ENCODE data around the gene CHTF18. TPM values are rescaled to one million over a fixed set of nuclear protein-coding genes. Genes with fewer than 3 reads are reported as not detected.

Gene CHTF18
- total and polyA plus RNA-seq, 2 of the 4 experiments (the other 2 are of a cell fraction), result 3.2 to 21.4 TPM

DNA sequence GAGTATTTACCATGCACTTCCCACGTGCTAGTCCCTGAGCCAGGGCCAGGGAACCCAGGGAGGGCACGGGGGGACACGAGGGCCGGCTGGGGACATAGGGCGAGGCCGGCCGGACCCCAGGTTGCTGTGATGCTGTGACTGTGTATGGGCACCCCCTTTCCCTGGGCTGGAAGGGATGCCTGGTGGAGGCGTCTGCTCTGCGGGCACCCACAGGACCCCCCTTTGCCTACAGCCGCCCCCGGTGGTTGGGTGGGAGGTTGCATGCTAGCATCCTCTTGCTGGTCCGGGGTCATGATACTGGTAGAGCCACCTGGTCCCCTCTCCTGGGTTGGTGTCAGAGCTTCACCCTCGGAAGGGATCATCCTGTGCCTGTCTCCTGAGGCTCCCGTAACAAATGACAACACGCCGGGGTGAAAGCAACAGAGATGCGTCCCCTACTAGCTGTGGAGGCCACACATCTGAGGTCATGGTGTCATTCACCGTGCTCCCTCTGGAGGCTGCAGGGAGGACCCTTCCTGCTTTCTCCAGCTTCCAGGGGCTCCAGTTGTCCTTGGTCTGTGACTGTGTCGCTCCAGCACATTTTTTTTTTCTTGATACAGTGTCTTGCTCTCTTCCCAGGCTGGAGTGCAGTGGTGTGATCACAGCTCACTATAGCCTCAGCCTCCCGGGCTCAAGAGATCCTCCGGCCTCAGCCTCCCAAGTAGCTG lies 44.5 kb upstream of the CHTF18 start (continued):
- TF ChIP-seq, protein P1, sequence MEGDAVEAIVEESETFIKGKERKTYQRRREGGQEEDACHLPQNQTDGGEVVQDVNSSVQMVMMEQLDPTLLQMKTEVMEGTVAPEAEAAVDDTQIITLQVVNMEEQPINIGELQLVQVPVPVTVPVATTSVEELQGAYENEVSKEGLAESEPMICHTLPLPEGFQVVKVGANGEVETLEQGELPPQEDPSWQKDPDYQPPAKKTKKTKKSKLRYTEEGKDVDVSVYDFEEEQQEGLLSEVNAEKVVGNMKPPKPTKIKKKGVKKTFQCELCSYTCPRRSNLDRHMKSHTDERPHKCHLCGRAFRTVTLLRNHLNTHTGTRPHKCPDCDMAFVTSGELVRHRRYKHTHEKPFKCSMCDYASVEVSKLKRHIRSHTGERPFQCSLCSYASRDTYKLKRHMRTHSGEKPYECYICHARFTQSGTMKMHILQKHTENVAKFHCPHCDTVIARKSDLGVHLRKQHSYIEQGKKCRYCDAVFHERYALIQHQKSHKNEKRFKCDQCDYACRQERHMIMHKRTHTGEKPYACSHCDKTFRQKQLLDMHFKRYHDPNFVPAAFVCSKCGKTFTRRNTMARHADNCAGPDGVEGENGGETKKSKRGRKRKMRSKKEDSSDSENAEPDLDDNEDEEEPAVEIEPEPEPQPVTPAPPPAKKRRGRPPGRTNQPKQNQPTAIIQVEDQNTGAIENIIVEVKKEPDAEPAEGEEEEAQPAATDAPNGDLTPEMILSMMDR (conservative IDR thresholded peaks at IDR 0.05; ENCODE audit: low read depth, low read length), result no peak; the same call in 1 of the 2 replicates

DNA sequence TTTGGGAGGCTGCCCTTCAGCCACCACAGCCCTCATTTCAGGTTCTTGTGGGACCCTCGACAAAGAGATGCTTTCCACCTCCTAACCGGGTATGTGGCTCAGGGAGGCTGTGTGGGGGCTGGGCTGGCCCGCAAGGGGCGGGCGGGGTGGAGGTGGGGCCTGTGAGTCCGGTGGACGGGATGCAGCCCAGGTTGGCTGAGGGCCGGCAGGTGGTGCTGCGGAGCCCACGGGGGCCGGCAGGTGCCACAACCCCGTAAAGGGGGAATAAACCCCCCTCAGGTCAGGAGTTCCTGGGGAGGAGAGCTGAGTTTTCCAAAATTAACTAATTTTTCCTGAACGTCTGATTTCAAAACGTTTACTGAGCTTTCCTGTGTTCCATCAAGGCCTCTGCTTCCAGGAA lies 42.7 kb upstream of the CHTF18 start:
- Histone ChIP-seq H3K36me3 (ENCODE audit: control insufficient read depth, insufficient read depth, low read length) (no peaks in the 10 kb centered on the region), H4K91ac (ENCODE audit: insufficient read depth, low read depth, low read length) (no peak overlapping the region), H2AFZ (replicated peaks; ENCODE audit: low read length, poor library complexity) (no peak overlapping the region), H3K18ac (ENCODE audit: low read depth, low read length) (no peak overlapping the region), H3K4ac (ENCODE audit: low read depth, low read length) (no peak overlapping the region), H3K4me3 (ENCODE audit: insufficient read depth, low read depth, low read length) (no peak overlapping the region), H3K56ac (ENCODE audit: extremely low read depth, insufficient read depth, low read length) (no peak overlapping the region), H4K5ac (ENCODE audit: low read depth, low read length) (no peak overlapping the region), H2AK5ac (ENCODE audit: low read depth, low read length) (no peak overlapping the region), H2BK15ac (ENCODE audit: low read depth, low read length) (no peak overlapping the region), H2BK20ac (ENCODE audit: low read depth, low read length) (no peak overlapping the region), H4K20me1 (ENCODE audit: insufficient read depth, low read length) (no peaks in the 10 kb centered on the region), H3K27ac (ENCODE audit: insufficient read depth, low read length) (no peak overlapping the region), H2BK5ac (ENCODE audit: low read depth, low read length, poor library complexity, severe bottlenecking) (no peak overlapping the region), H3K9me1 (ENCODE audit: insufficient read depth, low read length) (no peaks in the 10 kb centered on the region), H4K8ac (ENCODE audit: low read depth in 2 of 2, low read length in 2 of 2) (no peak overlapping the region), H2AK9ac (replicated peaks; ENCODE audit: low read depth, low read length, poor library complexity) (no peak overlapping the region), H3K27me3 (ENCODE audit: control insufficient read depth, insufficient read depth, low read length) (no peaks in the 10 kb centered on the region; the same call in 1 of the 2 replicates), H3K23ac (ENCODE audit: low read depth, low read length) (no peak overlapping the region), H2BK120ac (ENCODE audit: low read depth, low read length) (no peak overlapping the region), H3K9me3 (ENCODE audit: control insufficient read depth, insufficient read depth, low read length) (no peaks in the 10 kb centered on the region), H3K4me1 (ENCODE audit: control insufficient read depth, insufficient read depth, low read length) (no peaks in the 10 kb centered on the region), H3K79me1 (ENCODE audit: low read depth in 1 of 2, low read length in 2 of 2) (no peaks in the 10 kb centered on the region), H3K4me2 (ENCODE audit: low read depth, low read length) (no peak overlapping the region), H3K14ac (replicated peaks; ENCODE audit: low read depth, low read length) (no peak overlapping the region), H3K9ac (ENCODE audit: low read depth, low read length) (no peak overlapping the region)
- DNase-seq, result no peak
- no TSS peak for BruUV-seq (replicated peaks)
- intact Hi-C loops (cut with micrococcal nuclease), result no loop called here
- dilution Hi-C loops (cut with HindIII; ENCODE audit: low sequenced_read_pairs, unreplicated experiment), result no loop called here
- ChIA-PET POLR2A (ENCODE audit: unreplicated experiment) (no interaction called here), CTCF (no interaction called here)
- in situ Hi-C loops (cut with MboI; ENCODE audit: low sequenced_read_pairs), result no loop called here
- WGBS, 2 experiments (ENCODE audit: extremely low coverage in 2 of 2, insufficient read length in 1 of 2), result no CpG with 5 or more reads among the region's 14 CpGs
- TF ChIP-seq SMC3 (IDR thresholded peaks at IDR 0.05; ENCODE audit: low read depth, low read length), result 0 out of 2 replicates have a peak, but pooled peaks have one; percentile 4
- peak; percentile 35 for TF ChIP-seq RAD21 (IDR thresholded peaks at IDR 0.05; ENCODE audit: low read length)
- TF ChIP-seq, protein P1 (conservative IDR thresholded peaks at IDR 0.05; ENCODE audit: low read depth, low read length), result peak; percentile 26; the same call in 1 of the 2 replicates
- TF ChIP-seq RCOR1 (IDR thresholded peaks at IDR 0.05; ENCODE audit: insufficient replicate concordance, low read length), result no peak
- no peak for ATAC-seq (ENCODE audit: low read depth)
